Measurements from ENCODE around the gene SUMO4.

DNA sequence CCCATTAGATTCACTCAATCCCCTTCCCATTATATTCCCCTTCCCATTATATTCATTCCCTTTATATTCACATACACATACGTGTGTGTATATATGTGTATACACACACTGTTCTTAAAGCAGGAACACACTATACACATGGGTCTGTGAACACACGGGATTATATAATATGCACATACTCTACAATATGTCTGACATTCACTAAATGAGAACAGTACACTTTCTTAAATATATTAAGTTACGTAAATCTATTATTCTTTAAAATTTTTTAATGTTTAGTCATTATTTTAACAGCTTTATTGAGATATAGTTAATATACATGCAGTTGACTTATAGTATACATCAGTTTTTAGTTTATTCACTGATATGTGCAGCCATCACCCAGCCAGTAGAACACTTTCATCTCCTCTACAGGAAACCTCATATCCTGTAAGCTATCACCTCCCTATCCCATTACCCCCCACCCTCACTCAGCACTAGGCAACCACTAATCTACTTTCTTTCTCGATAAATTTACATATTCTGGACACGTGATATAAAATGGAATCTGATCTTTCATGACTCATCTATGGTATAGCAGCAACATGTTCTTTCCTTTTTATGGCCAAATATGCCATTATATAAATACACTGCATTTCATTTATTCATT is 13.9 kb upstream of the SUMO4 start:
- TF ChIP-seq, protein P1, sequence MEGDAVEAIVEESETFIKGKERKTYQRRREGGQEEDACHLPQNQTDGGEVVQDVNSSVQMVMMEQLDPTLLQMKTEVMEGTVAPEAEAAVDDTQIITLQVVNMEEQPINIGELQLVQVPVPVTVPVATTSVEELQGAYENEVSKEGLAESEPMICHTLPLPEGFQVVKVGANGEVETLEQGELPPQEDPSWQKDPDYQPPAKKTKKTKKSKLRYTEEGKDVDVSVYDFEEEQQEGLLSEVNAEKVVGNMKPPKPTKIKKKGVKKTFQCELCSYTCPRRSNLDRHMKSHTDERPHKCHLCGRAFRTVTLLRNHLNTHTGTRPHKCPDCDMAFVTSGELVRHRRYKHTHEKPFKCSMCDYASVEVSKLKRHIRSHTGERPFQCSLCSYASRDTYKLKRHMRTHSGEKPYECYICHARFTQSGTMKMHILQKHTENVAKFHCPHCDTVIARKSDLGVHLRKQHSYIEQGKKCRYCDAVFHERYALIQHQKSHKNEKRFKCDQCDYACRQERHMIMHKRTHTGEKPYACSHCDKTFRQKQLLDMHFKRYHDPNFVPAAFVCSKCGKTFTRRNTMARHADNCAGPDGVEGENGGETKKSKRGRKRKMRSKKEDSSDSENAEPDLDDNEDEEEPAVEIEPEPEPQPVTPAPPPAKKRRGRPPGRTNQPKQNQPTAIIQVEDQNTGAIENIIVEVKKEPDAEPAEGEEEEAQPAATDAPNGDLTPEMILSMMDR (IDR thresholded peaks at IDR 0.05), result no peak
- TF ChIP-seq POLR2A (IDR thresholded peaks at IDR 0.05), result no peak
